ENCODE results near the gene TTC28.

The TTC28 gene

DNA sequence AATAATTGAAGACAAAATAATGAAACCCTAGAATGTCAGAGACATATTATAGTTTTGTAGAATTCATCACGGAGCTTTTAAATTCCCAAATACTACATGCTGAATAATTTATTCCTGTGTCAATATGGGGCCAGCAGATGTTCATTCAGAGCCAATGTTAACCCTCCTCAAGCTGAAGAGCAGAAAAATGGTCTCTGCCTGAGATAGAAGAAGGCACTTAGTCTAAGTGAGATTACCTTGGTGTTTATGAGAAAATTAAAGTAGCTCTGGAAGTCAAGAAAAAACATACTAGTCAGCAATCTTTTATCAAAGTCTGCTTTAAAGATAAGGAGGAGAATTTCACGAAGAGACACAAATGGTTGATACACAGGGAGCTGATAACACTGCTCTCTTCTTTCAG, 328.2 kb downstream of the TTC28 start:
- no peak for DNase-seq (ENCODE audit: low read depth)

DNA sequence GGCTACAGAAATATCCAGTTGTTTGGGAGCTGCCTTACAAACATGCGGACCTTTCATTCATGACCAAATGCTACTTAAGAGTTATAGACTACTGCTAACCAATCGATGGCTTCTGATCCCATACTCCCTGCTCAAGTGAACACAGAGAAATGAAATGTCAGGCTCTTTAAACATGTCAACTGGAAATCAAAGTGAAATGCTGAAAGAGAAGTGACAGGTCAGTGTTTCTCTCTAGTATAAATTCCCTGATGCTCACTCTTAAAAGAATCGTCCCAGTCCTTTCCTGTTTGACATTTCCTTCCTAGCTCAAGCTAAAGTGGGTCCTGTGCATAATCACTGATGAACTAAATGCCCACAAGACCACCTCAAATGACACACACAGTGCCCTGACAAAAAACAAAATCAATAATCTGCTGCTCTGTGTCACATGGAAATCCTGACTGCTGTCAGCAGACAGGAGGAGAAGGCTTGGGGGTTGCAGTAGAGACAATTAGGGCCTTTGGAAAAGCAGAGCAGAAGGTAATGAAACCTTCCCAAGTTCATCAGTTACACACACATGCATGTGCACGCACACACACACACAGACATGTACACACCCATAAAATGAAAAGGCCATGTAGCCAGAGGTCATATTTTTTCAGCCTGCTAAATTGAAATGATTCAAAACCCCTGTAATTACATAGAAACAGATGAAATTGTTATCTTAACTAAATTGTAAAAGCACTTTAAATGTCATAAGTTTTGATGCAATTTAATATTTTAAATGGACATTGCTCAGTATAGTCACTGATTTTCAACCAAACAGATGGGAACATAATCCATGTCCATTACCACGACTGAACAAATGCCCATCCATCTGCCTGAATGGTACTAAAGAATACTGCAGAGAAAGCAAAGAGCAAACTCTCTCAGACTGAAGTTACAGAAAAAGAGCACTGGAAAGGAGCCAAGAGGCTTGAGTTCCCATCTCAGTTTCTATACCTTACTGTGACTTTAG, 330.7 kb downstream of the TTC28 start:
- DNase-seq (ENCODE audit: low read depth): no peak

DNA sequence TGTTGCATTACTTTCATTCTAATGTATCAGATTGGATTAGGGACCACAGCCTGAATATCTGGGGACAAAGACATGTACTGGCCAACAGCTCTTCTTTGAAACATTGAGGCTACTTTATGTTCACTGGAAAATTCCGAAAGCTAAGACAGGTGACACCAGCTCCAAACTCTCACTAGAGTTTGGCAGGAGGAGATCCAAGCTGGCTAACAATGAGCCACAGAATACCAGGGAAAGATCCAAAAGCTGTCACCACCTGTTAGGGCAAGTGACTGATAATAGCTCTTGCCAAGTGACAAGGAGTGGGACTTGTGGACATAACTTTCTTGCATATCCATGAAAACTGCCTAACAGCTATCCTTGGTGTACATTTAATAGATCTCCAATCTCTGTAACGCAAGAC, 333.3 kb downstream of the TTC28 start:
- no peak for DNase-seq (ENCODE audit: low read depth)

DNA sequence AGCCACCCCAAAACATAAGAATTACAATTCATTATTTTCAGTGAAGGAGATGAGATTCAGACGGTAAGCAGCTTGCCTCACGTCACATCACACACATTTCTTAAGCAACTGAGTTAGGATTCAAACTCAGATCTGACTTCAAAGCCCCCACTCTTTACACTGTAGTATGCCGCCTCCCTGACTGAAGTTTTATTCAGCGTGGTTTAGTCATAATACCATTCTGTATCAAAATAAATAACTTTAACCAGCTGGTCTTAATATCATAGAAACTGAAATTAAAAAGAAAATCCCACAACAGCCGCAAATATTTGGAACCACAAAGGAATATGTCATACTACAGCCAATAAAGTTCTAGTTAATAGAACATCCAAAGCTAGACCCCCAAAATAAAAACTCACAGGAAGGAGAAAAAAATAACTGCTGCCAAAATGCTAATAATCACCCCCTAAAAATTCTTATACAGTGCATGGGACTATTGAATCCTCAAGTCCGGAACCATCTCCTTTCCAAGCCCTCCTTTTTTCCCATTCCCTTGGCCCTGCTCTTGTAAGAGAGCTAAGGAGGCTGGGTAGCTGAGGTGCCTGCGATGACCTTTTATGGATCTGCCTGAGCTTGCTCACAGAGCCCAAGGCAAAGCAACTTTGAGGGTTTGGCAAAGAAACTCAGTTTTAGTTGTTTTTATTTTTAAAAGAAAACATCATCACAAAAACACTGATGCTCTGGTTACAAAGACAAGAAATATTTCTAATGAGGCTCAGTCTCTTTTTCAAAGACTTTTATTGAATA, 334.5 kb downstream of the TTC28 start:
- no peak for DNase-seq (ENCODE audit: low read depth)

DNA sequence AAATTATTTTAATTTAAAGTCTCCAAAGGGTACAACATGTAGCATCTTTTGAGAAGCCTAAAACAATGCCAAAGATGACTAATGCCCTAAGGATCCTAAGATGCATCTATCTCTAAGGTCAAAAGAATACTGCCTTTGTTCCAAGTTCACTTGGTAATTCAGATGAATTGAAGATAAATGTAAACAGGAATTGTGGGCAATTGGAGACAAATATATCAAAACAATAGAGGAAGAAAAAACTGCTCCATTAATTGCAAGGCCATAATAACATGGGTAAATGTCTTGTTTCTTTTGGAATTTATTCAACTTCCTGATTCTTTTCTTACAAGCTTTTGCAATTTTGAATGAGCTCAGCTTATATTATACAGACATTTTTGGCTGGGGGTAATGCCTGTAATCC, 338.6 kb downstream of the TTC28 start:
- DNase-seq (ENCODE audit: low read depth): no peak

DNA sequence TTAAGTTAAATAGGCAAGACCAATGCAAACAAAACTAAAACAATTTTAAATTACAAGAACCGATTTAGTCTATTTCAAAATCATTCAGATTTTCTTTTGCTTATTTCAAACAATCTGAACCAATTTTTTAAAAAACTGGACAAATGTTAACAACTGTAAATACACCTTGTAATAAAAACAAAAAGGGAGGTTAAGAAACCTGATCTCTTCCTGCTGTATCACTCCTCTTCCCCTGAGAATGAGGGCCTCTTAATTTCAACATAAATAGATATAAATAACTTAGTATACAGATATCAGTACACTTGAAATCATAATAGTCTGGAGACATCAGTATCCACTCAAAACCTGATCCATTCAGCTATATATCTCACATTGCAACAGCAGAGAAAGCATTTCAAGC, 346.6 kb downstream of the TTC28 start:
- no peak for DNase-seq (ENCODE audit: low read depth)

DNA sequence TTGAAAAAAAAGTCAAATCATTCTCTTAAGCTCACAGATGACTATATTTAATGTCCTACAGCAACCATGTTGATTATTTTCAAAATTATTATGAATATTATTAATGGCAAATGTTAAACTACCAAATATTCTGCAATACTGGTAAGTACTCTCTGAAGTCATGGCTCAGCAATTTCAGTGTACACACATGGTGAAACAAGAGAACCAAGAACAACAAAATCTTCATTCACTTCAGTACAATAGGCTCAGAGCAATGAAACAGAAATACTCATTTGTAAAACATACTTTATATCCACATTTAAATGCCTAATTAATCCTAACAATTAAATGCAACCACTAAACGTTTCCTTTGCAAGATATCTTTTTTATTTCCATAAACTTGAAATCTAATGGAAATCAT, 347.2 kb downstream of the TTC28 start:
- DNase-seq (ENCODE audit: low read depth): no peak

DNA sequence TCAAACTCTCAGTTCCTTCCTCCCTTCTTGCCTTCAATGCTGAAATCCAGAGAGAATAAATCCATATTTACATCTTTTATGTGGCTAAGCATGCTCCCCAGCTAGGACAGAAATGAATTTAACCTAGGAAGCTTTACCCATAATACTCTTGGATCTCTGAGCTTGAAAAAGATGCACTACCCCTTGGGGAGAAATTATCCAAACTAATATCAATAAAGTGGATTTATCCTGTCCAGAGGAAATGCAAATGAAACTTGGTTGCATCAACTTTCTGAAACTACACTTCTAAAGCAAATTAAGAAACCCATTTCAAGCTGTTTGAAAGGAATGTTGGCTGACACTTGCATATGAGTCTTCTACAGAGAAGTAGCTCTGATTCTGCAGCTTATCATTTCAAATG, 347.9 kb downstream of the TTC28 start:
- no peak for DNase-seq (ENCODE audit: low read depth)

DNA sequence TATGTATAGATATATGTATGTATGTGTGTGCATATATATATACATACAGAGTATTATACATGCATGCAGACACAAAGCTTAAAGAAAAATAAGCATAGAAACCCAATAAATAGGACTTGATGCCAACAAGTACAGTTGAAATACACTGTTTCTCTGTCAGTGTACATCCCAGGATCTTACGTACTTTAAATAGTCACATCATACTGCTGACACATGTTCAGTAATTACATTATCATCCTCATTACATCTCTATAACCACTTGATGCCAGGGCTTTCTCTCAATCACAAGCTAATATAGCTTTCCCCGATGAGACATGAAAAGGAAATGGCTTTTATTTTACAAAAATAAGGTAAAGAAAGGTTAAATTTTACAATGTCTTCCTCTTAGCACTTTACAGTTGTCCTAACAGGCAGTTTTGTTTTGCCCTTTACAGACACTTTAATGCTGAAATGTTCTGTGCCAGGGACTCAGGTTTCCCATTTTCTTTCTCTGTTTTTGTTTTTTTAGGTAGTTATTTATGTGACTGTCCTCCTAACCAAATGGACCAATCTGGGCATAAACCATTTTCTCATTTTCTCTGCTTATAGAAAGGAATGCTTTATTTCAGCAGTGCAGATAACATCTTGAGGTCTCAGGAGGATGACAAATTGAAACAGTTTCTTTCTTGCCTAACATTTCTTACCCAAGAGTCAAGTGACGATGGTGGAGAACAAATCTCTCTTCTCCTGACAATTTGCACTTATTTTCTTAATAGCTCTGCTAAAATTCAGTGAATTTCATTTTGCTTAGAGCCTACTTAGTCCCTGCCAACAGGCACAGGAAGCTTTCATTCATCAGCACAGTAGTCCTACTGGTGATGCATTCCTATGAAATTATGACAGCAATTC, 350.2 kb downstream of the TTC28 start:
- DNase-seq (ENCODE audit: low read depth): no peak

DNA sequence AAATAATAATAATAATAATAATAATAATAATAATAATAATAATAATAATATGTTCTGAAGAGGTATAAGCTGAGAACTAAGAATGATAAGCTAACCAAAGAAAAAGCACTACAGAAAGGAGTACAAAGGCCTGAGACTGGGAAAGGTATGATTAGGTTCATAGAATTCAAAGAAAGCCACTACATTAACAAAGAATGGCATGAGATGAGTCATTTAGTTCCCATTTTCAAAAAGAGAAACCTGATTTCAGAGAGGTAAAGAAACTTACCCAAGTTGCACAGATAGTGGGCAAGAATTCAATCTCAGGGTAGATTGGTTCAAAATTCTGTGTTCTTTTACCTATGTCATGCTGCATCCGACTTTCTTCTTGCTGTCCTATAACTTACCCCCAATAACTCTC, 350.9 kb downstream of the TTC28 start:
- no peak for DNase-seq (ENCODE audit: low read depth)

DNA sequence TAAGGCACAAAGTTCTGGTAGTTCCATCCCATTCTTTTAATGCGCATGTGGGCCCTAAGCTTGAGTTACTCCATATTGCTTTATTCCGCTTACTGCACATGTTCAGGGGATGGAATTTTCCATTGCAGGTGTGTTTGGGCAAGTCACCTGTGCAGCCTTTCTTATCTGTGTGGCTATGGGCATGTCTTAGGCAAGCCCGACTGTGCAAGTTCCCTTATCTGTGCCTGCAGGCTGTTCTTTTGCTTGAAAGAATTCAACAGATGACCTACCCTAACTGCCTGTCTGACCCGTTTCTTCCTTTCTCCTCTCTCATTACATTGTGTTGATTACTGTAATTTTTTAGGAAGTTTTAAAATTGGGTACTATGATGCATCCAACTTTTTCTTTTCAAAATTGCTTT, 363.6 kb downstream of the TTC28 start:
- DNase-seq (ENCODE audit: low read depth): no peak

DNA sequence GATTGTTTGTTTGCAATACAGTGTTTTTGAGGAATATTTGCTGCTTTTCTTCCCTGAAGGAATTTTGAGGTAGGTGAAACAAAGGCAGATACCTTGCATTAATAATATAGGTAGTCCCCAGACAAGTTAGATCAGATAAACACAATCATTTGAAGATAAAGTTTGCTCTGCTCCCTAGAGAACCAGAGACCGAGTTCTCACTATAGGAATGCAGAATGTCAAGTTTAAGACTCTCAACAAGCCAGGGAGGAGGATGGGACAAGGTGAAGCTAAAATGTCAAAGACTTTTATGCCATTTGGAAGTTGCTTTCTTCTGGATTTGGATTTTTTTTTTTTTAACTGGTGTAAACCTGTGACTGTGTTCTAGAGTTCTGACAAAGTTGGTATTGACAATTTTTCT, 364.7 kb downstream of the TTC28 start:
- no peak for DNase-seq (ENCODE audit: low read depth)

DNA sequence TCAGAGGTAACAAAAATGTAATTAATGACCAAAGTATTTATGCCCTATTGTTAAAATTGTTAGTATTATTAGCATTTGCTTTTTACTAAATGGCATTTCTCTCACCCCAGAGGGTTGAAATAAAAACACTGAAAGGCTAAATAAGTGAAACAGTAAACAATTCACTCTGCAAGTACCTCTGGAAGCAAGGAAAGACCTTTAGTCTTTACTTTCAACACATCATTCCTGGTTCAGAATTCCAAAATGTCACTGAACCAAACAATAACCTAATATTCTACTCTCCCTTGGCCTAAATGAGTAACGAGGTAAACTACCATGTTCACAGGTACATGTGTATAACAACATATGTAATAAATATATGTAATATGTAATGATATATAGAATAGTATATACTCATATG, 369.3 kb downstream of the TTC28 start:
- DNase-seq (ENCODE audit: low read depth): no peak

DNA sequence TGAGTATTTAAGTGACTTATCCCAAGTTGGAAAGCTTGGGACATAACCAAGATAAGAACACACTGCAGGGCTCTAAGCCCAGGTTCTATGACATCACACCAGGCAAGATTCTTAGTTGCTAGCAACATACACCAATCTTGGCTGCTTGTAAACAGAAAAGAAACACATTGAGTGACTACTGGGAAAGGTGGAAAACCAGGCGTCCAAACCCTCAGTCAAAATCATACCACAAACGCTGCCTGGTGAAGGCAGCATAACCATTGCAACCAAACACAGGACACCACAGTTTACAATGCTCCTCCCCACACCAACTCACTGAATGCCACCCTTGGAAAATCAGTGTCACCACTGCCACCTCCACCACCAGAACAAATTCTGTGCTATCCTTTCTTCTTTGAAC, 379.9 kb downstream of the TTC28 start:
- peak; percentile 25 for DNase-seq (ENCODE audit: low read depth)

DNA sequence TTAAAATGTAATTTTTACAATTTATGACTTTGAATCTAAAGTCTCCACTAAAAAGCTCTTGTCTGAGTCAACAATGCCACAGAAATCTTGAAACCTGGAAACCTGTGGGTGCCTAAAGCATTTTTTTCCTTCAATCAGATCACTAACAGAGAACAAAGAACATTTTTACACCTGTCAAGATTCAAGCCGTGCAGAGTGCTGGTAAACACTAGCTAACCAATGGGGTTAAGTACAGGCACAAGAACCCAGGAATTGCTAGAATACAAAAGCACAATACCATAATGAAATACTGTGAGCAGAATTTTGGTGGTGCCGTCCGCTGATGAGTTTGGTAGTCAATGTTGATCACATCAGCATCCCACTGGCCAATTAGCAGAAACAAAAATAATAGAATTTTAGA, 380.3 kb downstream of the TTC28 start:
- no peak for DNase-seq (ENCODE audit: low read depth)

DNA sequence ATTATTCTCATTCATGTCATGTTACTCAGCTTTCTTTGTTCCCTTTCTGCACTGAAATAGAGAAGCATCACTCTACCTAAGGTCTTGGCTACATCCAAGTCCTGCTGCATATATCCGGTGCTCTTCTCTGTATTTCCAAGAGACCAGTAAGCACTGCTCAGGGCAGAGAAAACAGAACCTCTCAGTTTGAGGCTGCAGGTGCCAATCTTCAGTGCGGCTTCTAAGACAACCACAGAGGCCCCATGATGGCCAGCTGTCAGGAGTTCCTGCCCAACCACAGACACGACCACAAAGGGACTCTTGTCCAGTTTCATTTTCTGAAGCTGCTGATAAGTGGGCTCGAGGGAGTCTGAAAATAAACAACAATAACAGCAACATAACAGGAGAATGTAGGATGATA, 382.1 kb downstream of the TTC28 start:
- DNase-seq (ENCODE audit: low read depth): no peak

DNA sequence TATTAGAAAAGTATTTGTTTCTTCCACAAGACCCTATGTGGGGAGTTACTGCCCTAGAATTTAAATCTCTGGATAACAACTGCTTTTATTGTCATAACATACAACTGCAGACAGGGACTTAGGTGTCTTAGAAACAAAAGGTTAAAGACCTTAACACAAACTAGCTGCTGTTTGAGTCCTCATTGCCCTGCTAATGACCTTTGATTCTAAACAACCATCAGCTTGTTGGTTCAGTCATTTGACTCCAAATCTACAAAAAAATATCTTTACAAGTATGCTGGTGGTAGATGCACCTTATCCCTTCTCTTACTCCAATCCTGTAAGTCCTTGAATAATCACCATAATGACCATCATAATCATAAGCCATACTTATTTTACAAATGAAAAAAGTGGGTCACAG, 383.2 kb downstream of the TTC28 start:
- no peak for DNase-seq (ENCODE audit: low read depth)

DNA sequence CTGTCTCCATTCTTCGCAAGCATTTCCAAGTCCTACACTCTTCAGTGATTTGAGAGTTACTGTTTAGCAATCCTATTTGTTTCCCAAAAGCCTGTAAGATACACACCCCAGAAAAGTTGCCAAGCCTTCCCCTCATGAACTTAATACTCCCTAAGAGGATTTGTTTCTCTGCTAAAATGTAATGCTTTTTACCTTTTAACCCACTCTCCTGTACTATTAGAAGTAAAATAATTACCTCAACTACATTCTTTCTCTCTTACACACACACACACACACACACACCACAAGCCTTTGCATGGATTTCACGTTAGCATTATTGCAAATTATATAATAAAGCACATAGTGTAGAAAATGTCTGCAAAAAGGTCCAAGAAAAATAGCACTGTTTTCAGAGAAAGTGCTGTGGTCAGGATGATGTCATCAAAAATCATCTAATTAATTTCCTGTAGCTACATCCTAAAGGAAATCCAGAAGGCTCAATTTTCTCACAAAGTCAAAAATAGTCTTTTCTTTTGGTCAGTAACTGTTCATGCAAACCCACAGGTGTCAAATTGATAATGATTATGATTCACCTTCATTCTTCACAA, 396.5 kb downstream of the TTC28 start:
- DNase-seq (ENCODE audit: low read depth): peak; percentile 65

DNA sequence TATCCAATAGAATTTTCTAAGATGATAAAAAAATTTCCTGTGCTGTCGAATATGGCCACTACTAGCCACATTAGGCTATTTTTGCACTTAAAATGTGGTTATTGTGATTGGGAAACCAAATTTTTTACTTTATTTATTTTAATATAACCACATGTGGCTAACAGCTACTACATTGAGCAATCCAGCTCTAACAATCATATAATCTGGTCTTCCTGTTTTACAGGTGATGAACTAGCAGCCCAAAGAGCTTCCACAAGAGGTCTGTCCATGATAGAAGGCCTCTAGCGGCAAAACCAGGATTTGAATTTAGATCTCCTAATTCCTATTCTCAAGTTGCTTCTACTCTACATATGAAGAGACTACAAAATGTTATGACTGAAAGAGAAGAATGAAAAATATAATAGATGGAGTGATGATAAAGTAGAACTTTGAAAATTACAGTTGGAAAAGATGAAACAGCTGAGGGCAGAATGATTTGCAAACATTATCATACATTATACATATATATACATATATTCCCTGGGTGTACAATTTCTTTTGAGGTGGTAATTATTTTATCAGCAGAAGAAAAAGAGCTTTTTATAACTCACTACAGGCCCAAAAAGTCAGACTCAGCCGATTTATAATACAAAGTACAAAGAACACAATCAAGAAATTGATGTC, 397.1 kb downstream of the TTC28 start:
- DNase-seq (ENCODE audit: low read depth): peak; percentile 28

DNA sequence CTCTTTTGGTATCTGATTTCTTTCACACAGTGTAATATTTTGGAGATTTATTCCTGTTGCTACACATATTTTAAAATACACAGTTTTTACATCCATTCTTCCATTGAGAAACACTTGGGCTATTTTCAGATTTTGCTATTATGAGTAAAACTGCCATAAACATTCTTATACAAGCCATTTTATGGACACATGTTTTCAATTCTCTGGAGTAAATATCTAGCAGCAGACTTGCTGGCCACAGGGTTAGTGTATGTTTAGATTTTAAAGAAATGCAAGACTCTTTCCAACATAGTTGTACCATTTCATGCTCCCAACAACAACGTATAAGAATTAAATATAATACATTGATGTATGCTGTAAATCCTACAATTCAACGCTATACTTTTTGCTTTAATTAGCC, 399.8 kb downstream of the TTC28 start:
- no peak for DNase-seq (ENCODE audit: low read depth)

DNA sequence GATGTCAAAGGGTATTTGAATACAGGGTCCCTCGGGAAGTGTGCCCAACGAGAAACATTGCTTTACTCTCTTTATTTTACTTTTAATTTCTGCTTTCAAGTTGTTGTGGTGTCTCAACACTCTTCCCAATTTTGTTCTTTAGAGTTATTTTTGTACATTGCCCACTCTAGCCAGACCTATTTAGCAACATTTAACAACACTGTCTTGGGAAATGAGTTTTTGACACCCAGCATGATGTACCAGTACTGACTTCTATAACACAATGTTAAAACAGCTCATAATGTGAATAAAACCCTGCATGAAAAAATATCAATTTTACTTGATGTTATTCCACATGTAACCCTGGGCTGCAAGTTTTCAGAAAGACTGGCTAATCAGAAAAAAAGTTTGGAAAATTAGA, 410.4 kb downstream of the TTC28 start:
- DNase-seq (ENCODE audit: low read depth): no peak
